ENCODE data around the gene WFDC6.

The WFDC6 gene

GRCh38 chr20:45518282-45518681 is 21.0 kb downstream of the WFDC6 start:
- H3K4me3 ChIP-seq (ENCODE audit: low read depth, low read length) = no peak overlapping the region

- H3K4me3 ChIP-seq (ENCODE audit: low read depth, low read length) = no peak within 1 kb of the TSS
Measured at GRCh38 chr20:45515147-45515913, 24.0 kb downstream of the WFDC6 start, which contains the start of gene SPINT3. Gene SPINT3, minus strand, starts transcription at chr20:45515622. Its CDS starts 14 bp downstream, at chr20:45515608.

GRCh38 chr20:45510242-45510862 is 28.9 kb downstream of the WFDC6 start:
- H3K4me3 ChIP-seq (ENCODE audit: low read depth, low read length) = no peak overlapping the region

DNA sequence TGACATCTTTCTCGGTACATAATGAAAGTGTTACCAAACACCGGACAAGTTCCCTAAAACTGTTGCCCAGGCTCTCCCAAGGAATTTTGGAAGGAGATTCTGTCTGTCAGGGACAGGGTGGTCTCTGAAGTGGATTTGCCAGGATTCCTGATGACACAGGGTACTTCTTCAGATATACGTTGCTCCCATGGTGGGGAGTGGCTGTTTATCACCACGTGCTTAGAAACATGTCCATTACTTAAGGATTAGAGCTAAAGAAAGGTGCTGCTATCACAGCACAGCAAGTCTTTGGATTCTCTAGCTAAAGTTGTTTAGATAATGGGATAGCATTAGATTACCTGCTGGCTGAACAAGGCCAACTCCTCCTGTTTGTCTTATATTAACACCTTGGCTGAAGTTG is 30.2 kb downstream of the WFDC6 start:
- no peak overlapping the region for H3K4me3 ChIP-seq (ENCODE audit: low read depth, low read length)

GRCh38 chr20:45508068-45508886 is 31.0 kb downstream of the WFDC6 start:
- no peak overlapping the region for H3K4me3 ChIP-seq (ENCODE audit: low read depth, low read length)

GRCh38 chr20:45507011-45507820 is 32.1 kb downstream of the WFDC6 start:
- no peak overlapping the region for H3K4me3 ChIP-seq (ENCODE audit: low read depth, low read length)

GRCh38 chr20:45506398-45506797 is 32.9 kb downstream of the WFDC6 start:
- no peak overlapping the region for H3K4me3 ChIP-seq (ENCODE audit: low read depth, low read length)

GRCh38 chr20:45503403-45503802 is 35.9 kb downstream of the WFDC6 start:
- H3K4me3 ChIP-seq (ENCODE audit: low read depth, low read length) = no peak overlapping the region

GRCh38 chr20:45502561-45502960 is 36.7 kb downstream of the WFDC6 start:
- H3K4me3 ChIP-seq (ENCODE audit: low read depth, low read length) = no peak overlapping the region

GRCh38 chr20:45501600-45501999 is 37.7 kb downstream of the WFDC6 start:
- H3K4me3 ChIP-seq (ENCODE audit: low read depth, low read length) = no peak overlapping the region

- no peak overlapping the region for H3K4me3 ChIP-seq (ENCODE audit: low read depth, low read length)
Measured at GRCh38 chr20:45500022-45500421, 39.3 kb downstream of the WFDC6 start.

DNA sequence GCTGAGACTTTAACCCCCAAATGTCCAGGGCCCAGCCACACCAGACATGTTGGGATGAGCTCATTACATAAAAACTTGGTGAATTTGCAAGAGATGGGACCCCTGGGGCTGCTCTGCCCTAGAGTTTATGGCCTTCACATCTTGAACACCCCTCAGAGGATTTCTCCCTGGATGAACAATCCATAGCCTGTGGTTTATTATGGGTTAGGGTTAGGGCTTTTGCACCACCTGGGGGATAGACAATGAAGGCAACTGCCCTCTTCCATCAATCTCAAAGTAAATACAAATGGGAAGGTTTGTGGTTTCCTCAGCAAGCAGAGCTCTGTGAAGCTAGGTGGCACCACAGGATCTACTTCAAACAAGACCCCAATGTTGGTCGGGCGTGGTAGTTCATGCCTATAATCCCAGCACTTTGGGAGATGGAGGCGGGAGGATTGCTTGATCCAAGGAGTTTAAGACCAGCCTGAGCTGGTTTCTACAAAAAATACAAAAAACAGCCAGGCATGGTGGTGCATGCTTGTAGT is 41.2 kb downstream of the WFDC6 start:
- H3K4me3 ChIP-seq (ENCODE audit: low read depth, low read length) = no peak overlapping the region

DNA sequence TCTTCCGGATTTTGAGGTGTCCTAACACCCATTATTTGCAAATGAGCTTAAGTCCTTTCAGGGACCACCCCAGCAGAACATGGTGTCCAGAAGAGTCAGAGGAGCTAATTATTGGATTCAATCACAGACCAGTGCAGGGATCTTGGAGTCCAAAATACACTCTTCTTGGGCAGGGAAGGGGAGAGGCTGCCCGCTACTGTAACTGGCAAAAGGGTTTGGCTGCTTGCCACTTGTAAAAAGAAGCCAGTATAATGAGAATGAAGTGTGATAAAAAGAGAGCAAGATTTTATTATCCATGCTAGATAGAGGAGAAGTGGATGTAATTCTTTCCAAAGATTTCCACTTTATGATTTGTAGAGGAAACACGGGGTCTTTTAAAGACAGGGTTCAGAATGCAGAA is 43.1 kb downstream of the WFDC6 start:
- no peak overlapping the region for H3K4me3 ChIP-seq (ENCODE audit: low read depth, low read length)

DNA sequence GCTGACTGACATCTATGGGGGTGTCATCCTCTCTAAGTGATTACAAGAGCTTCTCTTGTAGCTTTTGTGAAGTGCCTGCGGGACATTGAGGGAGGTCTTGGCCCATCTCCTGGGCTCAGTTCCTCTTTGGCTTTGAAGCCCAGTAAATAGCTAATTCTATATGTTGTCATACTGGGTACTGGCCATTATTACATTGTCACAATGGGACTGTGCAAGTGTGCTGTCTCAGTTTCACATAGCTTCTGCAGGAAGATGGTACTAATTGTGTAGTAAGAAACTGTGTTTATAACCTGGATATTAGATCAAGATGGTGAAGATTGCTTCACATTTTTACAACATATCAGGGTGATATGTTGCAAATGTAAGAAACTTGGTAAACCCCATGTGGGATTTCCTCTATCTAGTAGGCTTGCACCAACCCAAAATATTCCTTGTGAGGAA is 43.8 kb downstream of the WFDC6 start:
- H3K4me3 ChIP-seq (ENCODE audit: low read depth, low read length) = no peak overlapping the region

GRCh38 chr20:45489083-45489531 is 50.2 kb downstream of the WFDC6 start:
- no peak overlapping the region for H3K4me3 ChIP-seq (ENCODE audit: low read depth, low read length)

- peak overlapping the region; percentile 4 for H3K4me3 ChIP-seq (ENCODE audit: low read depth, low read length)
Measured at GRCh38 chr20:45487231-45487635, 52.0 kb downstream of the WFDC6 start.

DNA sequence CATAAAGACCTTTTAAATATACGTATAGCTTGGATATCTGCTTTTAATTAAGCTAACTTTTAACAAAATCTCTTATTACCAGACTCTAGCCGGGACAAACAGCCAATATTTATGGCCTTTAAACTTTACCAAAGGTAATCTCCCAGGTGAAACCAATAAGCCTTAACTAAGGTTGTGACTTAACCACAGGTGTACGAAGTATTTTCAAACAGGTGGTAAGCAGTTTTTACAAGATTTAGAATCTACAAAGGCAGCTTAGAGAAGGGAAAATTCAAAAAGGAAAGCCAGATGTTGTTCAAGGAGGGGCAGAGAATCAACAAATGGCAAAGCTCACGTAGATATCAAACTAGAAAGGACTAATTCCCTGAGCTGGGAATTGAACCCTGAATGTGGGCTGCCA is 53.9 kb downstream of the WFDC6 start:
- H3K4me3 ChIP-seq (ENCODE audit: low read depth, low read length) = no peak overlapping the region

GRCh38 chr20:45484676-45485075 is 54.6 kb downstream of the WFDC6 start:
- H3K4me3 ChIP-seq (ENCODE audit: low read depth, low read length) = no peak overlapping the region
